COR-L47 (cell line): ENCODE measurements around the gene POLR1A.

ENCODE experiments used
- DNase-seq: peaks from one replicate; lab custom pipeline; 2025; lab: John Stamatoyannopoulos, UW

Gene POLR1A

DNA sequence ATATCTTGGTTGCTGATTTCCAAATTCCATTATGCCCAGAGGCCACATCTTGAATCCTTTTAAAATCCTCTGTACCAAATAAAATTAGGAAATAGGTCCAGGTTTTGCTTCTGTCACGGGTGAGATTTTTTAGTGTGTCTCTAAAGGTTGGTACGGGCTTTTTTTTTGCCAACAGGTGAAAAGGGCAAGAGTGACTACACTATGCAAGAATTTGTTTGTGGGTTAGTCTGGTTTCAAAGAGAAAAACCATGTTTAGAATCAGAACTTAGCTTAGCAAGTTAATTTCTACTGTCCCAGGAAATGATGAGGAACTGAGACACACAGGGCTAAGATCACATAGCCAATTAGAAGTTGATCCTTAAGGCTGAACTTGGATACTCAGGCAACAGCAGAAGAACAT lies 41.7 kb downstream of the POLR1A start:
- DNase-seq, result no peak

DNA sequence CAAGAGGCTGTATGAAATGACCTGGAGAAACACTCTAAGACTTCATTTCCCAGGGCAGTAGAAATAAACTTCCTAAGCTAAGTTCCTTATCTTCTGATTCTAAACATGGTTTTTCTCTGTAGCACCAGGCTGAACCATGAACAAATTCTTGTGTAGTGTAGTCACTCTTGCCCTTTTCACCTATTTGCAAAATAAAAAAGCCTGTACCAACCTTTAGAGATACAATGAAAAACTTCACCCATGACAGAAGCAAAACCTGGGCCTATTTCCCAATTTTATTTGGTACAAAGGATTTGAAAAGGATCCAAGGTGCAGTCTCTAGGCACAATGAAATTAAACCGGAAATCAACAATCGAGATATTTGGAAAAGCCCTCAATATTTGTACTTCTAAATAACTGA lies 43.6 kb downstream of the POLR1A start:
- DNase-seq, result no peak

DNA sequence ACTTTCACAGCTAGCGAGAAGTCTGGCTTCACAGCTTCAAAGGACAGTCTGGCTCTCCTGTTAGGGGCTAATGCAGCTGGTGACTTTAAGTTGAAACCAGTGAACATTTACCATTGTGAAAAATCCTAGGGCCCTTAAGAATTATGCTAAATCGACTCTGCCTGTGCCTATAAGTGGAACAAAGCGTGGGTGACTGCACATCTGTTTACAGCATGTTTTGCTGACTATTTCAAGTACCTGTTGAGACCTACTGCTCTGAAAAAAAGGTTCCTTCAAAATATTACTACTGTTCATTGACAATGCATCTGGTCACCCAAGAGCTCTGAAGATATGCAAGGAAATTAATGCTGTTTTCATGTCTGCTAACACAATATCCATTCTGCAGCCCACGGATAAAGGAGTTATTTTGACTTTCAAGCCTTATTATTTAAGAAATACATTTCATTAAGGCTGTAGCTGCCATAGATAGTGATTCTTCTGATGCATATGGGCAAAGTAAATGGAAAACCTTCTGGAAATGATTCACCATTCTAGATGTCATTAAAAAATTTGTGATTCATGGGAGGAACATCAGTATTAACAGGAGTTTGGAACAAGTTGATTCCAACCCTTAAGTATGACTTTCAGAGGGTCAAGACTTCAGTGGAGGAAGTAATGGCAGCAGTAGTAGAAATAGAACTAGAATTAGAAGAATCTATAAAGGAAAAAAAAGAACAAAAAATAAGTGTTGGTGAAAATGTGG lies 48.9 kb downstream of the POLR1A start:
- DNase-seq, result no peak

DNA sequence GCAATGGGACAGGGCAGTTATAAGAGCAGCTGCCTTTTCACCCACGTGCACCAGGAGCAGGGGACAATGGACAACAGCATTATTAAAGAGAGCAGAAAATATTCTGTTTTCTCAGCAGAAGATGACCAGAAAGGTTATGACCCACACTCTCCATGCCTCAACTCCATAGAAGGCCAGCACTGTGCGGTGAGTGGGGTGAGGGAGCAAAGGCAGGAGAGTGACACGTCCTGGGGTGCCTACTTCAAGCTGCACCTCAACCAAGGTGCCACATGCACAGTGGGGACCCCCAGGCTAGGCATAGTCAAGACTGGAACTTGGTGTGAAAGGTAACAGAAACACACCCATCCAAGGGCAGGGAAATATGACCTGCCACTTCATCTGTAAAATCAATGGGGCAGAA lies 50.4 kb downstream of the POLR1A start:
- no peak for DNase-seq

DNA sequence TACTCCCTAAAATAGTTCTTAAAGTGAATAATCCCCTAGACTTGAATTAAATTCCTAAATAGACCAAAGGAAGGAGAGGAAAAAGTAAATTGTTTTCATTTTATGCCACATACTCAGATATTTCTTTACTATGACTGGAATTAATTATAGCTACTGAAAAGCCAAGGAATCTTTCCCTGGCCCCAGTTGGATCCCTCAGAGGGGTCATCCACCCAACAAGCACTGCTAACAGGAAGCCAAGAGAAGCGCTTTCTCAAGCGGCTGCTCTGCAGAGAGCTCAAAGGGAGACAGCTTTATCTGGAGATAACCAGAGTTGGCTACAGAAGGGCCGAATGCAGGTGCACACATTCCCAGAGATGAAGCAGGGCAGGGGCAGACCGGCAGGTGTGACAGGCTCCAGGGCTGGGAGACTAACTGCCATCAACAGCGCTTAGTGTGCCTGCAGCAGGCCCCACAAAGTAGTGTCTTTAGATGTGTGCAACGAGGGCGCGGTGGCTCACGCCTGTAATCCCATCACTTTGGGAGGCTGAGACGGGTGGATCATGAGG lies 51.1 kb downstream of the POLR1A start:
- DNase-seq, result no peak

DNA sequence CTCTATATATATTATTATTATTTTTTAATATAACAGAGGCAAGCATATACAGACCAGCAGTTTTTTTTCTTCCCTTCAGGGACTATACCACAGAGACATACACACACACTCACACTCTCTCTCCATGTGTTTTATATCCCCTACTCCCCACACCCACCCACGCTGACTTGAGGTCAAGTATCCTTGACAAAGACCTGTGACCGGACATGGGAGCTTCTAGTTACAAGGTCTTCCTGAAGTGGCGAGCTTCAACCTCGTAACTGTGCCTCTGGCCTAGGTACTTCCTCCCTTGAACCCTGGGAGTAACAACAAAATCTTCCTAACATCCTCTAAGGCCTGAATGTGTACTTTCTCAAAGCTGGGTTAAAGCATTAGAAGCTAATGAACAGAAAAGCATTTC lies 52.5 kb downstream of the POLR1A start:
- DNase-seq, result no peak

DNA sequence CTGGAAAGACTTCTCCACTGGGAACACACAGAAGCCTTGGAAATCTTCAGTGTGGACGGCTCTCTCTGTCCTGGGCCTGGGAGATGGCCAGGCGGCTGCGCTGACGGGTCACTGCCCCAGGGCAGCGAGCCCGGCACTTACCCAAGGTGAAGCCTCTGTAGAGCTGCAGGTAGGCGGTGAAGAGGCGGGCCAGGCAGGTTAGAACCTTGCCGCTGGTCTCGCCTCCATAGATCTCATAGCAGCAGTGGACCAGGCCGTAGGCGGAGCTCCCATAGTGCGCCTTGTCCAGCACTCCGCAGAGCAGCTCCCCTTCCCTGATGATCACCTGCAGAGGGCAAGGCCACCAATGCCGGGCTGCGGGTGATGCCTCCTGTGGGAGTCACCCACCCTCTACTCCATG lies 53.0 kb downstream of the POLR1A start:
- DNase-seq, result no peak

DNA sequence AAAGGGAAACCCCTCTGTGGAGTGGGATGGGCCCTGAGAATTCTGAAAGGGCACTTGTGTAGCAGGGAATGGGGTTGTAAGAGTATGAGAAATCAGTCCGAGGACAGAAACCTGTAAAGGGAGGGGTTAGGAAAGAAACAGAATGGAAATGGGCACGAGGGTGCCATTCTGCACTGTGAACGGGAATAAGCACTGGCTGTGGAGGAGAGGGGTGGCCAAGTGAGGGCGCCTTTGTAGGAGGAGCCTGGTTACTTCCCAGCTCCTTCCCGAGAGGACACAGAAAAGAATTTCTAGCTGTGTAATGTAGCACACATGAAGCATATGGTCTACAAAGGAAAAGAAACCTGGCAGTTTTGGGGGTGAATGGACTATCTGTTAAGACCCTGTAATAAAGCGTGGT lies 53.4 kb downstream of the POLR1A start:
- no peak for DNase-seq

DNA sequence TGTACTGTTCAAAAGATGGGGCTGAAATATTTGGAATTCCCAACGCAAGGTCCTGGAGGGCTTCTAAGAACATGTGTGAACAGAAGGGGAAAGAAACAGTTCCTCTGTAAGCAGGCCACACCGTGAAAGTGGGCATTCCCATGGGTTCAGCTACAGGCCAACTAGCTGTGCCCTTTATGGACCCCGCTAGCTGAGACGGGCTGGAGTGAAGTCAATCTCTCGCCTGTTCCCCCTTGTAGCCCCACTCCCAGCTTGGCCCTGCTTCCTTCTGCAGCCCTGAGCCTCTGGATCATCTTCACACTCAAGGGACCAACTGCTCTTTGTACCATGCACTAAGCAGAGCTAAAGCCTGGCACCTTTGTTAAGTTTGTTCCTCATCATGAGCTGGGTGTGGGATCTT lies 55.4 kb downstream of the POLR1A start:
- no peak for DNase-seq

DNA sequence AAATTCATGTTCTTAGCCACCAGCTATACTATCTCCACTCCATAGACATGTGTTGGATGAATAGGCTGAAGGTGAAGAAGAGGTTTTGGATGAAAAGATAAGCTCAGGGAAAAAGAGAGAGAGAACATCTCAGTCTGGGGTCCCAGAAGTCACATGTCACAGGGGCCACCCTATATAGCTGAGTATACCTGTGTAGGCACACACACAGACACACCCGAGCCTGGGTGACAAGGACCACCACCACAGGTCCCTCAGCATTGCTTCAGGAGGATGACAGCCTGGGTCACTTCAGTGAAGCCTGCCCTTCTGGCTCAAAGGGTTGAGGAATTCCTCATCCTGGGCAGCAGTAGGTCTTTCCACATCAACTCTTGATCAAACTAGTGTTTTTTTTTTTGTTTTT lies 56.2 kb downstream of the POLR1A start:
- DNase-seq, result no peak

DNA sequence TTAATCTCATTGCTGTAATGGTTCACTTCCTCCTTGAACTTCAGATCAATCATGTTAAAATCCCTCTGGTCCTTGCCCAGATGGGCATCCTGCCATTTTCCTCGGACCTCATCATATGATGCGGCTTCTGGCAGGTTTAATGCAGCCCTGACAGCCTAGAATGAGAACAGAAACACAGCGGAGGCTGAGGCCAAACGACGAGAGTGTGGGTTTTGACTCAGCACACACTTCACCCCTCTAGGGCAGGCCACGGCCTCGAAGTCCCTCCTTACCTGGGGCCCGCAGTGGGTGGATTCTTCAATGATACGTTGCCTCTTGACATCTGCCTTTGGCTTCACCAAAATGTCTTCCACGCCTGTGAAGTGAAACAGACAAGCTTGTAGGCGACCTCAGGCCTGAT lies 56.8 kb downstream of the POLR1A start:
- DNase-seq, result no peak

DNA sequence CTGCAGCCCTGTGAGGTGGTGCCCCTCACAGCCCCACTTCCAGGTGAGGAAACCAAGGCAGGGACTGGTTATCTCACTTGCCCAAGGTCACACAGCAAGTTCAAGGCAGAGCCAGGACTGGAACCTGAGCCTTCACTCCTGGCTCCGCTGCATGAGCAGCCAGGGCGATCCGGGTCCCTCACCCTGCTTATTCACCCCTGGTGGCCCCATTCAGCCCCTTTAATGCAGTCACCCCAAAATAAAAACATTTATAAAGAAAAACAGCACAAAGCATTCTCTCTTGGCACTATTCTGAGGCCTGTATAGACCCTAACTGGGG lies 57.3 kb downstream of the POLR1A start:
- DNase-seq, result no peak

DNA sequence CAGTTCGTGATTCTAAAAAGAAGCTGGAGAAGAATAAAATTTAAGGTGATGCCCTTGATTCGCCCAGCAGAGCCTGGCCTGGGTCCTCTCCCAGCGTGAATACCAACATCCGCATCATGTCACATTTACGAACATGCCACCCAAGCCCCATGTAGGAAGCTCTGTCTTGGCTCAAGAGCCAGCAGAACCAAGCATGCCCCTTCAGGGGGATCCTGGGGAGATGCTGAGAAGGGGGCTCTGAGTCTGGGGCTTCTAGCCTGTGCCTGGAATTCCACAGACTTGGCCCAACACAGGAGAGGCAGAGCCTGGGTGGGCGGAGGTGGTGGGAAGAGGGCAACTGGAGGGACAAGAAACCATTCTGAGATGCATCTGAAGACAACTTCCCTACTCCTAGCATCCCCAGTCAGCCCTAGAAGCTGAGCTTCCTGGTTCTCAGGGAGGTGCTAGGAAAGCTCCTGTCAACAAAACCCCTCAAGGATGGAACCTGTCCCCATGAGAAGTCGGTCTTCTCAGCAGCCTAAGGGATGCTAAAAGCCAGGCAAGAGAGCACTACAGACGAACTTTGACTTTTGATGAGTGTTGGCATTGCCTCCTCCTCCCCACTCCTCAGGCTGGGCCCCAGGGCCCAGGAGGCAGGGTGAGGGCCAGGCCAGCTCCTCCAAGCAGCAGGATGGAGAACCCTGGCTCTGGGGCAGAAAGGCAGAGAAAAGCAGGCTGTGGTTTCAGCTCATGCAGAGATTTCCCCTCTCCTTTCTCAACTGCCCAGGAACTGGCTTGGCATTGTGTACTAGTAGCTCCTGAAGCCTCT lies 57.9 kb downstream of the POLR1A start:
- DNase-seq, result no peak

DNA sequence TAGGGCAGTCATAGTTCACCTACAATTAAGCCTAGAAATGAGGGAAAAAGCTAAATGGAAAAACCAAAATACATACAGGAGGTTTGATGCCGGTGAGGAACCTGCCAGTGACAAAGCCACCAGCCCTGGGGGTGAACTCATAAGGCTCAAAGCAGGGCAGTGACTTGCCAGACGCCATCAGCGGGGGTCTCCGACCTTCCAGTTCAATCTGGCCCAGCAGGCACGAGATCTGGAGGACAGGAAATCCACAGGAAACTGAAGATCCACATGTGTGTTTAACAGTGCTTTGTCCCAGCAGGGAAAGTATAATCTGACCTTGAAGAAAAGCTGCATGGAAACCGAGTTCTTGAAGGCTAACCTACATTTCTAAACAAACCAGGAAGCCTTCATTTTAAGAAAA lies 60.1 kb downstream of the POLR1A start:
- no peak for DNase-seq

DNA sequence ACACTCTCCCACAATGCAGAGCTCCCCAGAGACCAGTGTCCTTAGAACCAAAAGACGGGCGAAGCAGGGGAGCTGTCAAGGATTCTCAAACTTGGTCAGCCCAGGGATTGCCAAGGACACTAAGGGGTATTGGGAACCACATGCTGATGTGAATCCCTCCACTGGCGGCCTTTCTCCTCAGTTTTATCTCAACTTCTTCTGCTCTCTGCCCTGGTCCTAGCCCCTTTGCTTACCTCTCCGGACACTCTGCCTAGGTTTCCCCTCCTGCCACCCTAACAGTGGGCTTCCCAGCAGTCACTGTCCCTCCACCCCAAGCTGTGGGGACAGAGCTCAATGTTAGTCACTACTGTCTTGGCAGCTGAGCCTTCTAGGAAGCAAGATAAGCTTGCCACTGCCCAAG lies 61.1 kb downstream of the POLR1A start:
- DNase-seq, result no peak

DNA sequence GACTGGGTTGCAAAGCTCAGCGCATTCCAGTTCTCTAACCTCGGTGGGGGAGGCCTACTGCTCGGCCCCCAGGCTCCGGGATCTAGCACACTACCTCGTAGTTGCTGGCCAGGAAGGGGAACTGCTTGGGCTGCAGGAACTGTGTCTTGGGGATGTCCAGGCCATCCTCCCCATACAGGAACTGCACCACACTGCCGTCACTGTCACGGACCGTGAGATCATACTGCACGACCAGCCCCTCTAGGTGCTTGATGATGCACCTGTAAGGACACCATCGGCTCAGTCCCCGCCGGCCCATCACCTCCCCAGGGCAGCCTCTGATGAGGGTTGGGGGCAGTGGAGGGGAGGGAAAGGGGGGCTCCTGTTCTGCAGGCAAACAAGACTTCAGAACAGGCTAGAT lies 61.6 kb downstream of the POLR1A start:
- DNase-seq, result no peak

DNA sequence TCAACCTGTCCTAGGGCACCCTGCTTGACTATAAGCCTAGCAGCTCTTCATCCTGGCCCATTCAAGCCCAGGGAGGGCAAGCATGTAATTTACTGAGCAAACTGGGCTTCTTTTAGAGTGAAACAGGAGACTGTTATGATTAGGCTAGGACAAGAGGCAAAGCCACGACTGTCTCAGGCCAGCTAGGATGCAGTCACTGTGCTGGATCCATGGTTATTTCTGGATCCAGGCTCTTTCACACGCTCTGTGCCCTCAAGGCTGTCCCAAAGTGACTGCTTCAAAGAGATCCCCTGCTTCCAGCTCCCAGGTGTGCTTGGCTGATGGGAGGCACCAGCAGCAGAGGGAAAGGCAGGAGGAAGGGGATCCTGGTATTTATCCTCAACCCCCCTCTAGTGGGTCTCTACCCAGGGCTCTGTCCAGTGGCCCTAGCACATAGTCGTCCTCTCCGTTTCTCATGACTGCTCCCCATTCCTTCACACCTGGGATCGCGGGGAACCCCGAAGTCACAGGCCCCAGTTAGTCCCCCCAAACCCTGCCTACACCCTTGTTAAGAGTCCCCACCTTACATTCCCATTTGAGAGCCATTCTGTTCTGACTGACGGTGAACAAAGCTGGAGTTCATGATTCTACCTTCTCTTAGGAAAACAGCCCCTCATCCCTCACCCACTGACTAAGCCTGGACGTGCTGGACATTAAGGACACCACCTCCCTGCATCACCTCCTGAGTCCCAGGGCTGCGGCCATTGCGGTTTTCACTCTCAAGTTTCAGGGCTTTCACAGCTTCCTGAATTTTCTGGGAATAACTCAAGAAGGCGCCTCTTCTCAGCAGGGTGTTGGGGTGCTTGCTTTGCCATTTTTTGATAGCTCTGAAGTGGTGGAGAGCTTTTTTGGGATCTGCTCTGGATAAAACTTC lies 63.2 kb downstream of the POLR1A start:
- DNase-seq, result no peak

DNA sequence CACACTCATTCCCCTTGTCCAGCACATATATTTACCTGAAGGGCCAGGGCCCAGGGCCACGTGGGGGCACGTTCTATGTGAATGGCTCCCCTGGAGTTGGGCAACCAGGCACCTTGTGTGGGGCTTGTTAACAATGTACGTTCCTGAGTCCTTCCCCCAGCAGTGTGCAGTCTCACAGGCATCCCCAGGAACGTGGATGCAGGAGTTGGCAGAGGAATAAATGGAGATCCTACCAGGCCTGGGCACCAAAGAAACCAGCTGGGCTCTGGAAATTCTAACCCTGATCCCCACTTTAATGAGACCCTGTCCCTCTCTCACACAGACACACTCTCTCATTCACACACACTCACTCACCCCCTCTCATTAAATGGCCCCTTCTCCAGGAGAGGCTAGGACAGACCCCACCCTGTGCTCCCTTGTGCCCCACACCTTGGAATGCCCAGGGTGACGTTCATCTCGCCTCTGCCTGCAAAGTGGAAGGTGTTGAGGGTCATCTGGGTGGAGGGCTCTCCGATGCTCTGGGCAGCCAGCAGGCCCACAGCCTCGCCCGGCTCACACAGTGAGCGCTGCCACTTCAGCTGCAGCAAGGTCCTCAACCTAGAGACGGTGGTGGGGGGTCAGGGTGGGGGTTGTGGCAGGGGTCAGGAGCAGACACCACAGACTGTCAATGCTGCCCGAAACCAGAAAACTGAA lies 65.6 kb downstream of the POLR1A start:
- DNase-seq, result no peak

DNA sequence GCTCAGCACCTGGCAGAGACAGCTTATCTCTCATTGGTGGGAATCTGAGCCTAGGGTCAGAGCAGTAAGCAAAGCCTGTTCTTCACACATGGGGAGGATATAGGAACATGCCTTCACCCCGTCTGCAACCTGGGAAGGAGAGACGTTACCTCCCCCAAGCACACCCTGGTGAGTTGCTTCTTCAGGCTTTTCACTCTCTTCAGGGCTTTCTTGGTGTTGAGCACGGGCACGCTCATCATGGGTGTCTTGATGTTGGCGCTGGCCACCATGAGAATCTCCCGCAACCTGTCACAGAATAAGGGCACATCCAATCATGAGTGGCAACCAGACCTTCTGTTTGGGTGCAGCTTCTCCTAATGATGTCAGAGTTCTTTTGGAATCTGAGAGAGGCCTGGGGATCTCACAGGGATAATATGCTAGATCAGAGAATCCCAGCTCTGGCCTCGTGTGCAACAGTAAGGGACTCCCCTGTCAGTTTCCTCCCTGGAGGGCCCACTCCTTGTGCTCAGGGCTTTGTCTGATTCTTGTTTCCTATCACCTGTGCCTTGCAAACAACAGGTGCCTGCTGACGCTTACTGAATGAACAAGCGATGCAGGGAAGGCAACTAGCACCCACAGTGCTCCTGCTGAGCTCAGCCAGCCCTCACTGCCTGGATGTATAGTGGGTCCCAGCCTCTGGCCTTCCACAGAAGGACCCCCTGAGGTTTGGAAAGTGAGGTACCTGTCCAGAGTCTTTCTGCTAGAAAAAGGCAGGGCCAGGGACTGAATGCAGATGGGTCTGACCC lies 66.3 kb downstream of the POLR1A start:
- DNase-seq, result no peak

DNA sequence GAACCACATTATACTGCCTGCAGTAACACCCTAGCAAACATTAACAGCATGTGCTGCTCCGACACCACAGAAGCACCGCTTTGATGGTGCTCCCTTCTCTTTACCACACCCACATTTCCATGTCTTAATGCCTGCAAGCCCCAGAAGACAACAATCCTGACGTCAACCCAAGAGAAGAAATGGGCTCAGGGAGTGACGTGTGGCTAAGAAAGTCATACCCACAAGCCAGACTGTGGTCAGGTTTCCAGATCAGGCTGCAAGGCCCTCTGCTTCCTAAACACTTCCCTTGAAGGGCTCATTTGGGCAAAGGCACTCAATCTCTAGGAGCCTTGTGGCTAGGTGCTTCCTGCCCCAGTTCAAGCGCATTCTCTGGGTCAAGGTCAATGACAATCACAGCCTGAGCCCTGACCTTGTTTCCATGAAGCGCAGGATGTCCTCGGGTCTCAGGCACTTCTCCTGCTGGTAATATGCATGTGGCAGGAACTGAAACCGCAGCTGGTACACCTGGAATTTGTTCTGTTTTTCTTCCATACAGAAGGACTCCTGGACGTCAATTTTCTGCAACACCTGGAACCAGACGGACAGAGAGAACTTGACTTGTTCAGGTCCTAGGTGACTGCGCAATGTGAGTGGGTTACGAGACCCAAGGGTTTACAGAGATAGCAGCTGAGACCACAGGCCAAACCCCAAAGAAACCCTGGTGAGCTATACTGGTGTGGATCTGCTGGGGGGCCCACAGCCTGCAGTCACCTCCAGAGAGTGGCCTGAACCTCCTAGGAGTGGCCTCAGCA lies 67.2 kb downstream of the POLR1A start:
- no peak for DNase-seq
